HL-60 (cell line): Measurements from ENCODE around the gene STRIP1.

Source experiments
- DNase-seq, 2 experiments: peaks; one replicate each; pipeline ENCODE4 v3.0.0-alpha.2; 2010 to 2020; ENCODE audit warnings: low read depth in 1 of 2, low spot score in 1 of 2
- H3K27ac ChIP-seq: fragments of 250-450 bp; sonication (Bioruptor Pico); replicated peaks from 2 replicates; pipeline ENCODE4 v1.5.1; 2020; ENCODE audit warnings: mild to moderate bottlenecking, moderate library complexity
- H3K27me3 ChIP-seq: fragments of 250-450 bp; sonication (Bioruptor Pico); 2 replicates; pipeline ENCODE4 v1.5.1; 2021; ENCODE audit warnings: mild to moderate bottlenecking, moderate library complexity; ENCODE audit not compliant: insufficient read depth, poor library complexity, severe bottlenecking
- H3K4me3 ChIP-seq: replicated peaks from 2 replicates; pipeline ENCODE4 v1.5.1; 2011; ENCODE audit warnings: mild to moderate bottlenecking, control low read depth, low read length; ENCODE audit not compliant: insufficient read depth
- CTCF ChIP-seq: IDR thresholded peaks from one replicate; pipeline ENCODE4 v1.5.1; 2011; ENCODE audit warnings: low read length, control low read depth, inconsistent platforms; ENCODE audit not compliant: insufficient read depth
- GABPA ChIP-seq: IDR thresholded peaks from 2 replicates; pipeline ENCODE4 v1.6.1; 2012; ENCODE audit warnings: low read depth
- POLR2AphosphoS5 ChIP-seq: IDR thresholded peaks from 2 replicates; pipeline ENCODE4 v1.6.1; 2012; ENCODE audit warnings: low read depth
- REST ChIP-seq: IDR thresholded peaks from 2 replicates; pipeline ENCODE4 v1.6.1; 2012; ENCODE audit warnings: low read depth; ENCODE audit not compliant: insufficient replicate concordance
- SPI1 ChIP-seq: IDR thresholded peaks from 2 replicates; pipeline ENCODE4 v1.6.1; 2012; ENCODE audit warnings: low read depth, mild to moderate bottlenecking, borderline replicate concordance

The STRIP1 gene

GRCh38 chr1:110004583-110004982 lies 29.8 kb upstream of the STRIP1 start:
- H3K27ac ChIP-seq: peak overlapping the region; percentile 2; the same call in 1 of the 2 replicates
- H3K4me3 ChIP-seq: no peak overlapping the region
- TF ChIP-seq SPI1 (no peak), GABPA (no peak), POLR2AphosphoS5 (no peak), CTCF (no peak), REST (no peak)
- no peaks in the 10 kb centered on the region for H3K27me3 ChIP-seq
- no peak for DNase-seq

- TF ChIP-seq GABPA: no peak
- TF ChIP-seq CTCF: no peak
- no peak for TF ChIP-seq POLR2AphosphoS5
- TF ChIP-seq REST: no peak
- no peak for TF ChIP-seq SPI1
- no peaks in the 10 kb centered on the region for H3K27me3 ChIP-seq
- DNase-seq: no peak
- H3K4me3 ChIP-seq: no peak overlapping the region
- no peak overlapping the region for H3K27ac ChIP-seq
Observed at GRCh38 chr1:110005971-110006370, 28.5 kb upstream of the STRIP1 start.

- no peaks in the 10 kb centered on the region for H3K27me3 ChIP-seq
- H3K27ac ChIP-seq: no peak overlapping the region
- TF ChIP-seq REST (no peak), SPI1 (no peak), CTCF (no peak), GABPA (no peak), POLR2AphosphoS5 (no peak)
- H3K4me3 ChIP-seq: no peak overlapping the region
- DNase-seq: no peak
Observed at GRCh38 chr1:110006516-110006915, 27.9 kb upstream of the STRIP1 start.
